OCI-LY1 (cell line): Measurements from ENCODE around the gene PPP1R9A.

Source experiments
- CTCF ChIP-seq: fragments of 200-600 bp; sonication (generic), shearing (Covaris generic); IDR thresholded peaks from 2 replicates; pipeline ENCODE4 v1.5.1; 2017; ENCODE audit warnings: mild to moderate bottlenecking, antibody characterized with exemption, low read length, moderate library complexity, mixed read lengths
- EZH2 ChIP-seq: fragments of 200-600 bp; sonication (generic), shearing (Covaris generic); IDR thresholded peaks from 2 replicates; pipeline ENCODE4 v1.8.0; 2017; ENCODE audit warnings: borderline replicate concordance, mixed run types, mild to moderate bottlenecking, antibody characterized with exemption, low read length, moderate library complexity, mixed read lengths

- no peak for TF ChIP-seq EZH2
- TF ChIP-seq CTCF, result no peak
These were observed 67.0 kb downstream of the PPP1R9A start for GRCh38 chr7:94974423-94974822.
